Liver (tissue), 3 donors: ENCODE measurements around the gene ZNF143.

ENCODE experiments used
- EGR1 ChIP-seq, 2 donors: IDR thresholded peaks; 2 replicates each; pipeline ENCODE4 v1.6.1; 2016 to 2018; ENCODE audit warnings: antibody characterized with exemption in 2 of 2, low read depth in 2 of 2
- GABPA ChIP-seq, 2 donors: IDR thresholded peaks in 1 of 2; conservative IDR thresholded peaks in 1 of 2; 2 replicates each; pipeline ENCODE4 v1.6.1; 2016; ENCODE audit warnings: antibody characterized with exemption in 2 of 2, mild to moderate bottlenecking in 1 of 2, moderate library complexity in 1 of 2
- JUND ChIP-seq, 2 donors: IDR thresholded peaks; 2 replicates each; pipeline ENCODE4 v1.6.1; 2016; ENCODE audit warnings: antibody characterized with exemption in 2 of 2
- TAF1 ChIP-seq: conservative IDR thresholded peaks from 2 replicates; pipeline ENCODE4 v1.6.1; 2016; ENCODE audit warnings: antibody characterized with exemption, mild to moderate bottlenecking
- YY1 ChIP-seq: IDR thresholded peaks from 2 replicates; pipeline ENCODE4 v1.6.1; 2016; ENCODE audit warnings: antibody characterized with exemption, mild to moderate bottlenecking
- TF ChIP-seq, protein P1 (sequence below): fragments of 150-350 bp; IDR thresholded peaks from 2 replicates; pipeline ENCODE4 v1.5.1; 2017; ENCODE audit warnings: improper control_type of control experiment, low read depth, low read length; ENCODE audit not compliant: missing input control
- donor health status: healthy.
- donor health status: healthy.

GRCh38 chr11:9446230-9446629 is 14.6 kb upstream of the ZNF143 start:
- TF ChIP-seq GABPA (IDR thresholded peaks at IDR 0.05 in 1 of 2, conservative IDR thresholded peaks at IDR 0.05 in 1 of 2), result no peak
- TF ChIP-seq EGR1 (IDR thresholded peaks at IDR 0.05; ENCODE audit: low read depth in 2 of 2), result no peak
- TF ChIP-seq, protein P1, sequence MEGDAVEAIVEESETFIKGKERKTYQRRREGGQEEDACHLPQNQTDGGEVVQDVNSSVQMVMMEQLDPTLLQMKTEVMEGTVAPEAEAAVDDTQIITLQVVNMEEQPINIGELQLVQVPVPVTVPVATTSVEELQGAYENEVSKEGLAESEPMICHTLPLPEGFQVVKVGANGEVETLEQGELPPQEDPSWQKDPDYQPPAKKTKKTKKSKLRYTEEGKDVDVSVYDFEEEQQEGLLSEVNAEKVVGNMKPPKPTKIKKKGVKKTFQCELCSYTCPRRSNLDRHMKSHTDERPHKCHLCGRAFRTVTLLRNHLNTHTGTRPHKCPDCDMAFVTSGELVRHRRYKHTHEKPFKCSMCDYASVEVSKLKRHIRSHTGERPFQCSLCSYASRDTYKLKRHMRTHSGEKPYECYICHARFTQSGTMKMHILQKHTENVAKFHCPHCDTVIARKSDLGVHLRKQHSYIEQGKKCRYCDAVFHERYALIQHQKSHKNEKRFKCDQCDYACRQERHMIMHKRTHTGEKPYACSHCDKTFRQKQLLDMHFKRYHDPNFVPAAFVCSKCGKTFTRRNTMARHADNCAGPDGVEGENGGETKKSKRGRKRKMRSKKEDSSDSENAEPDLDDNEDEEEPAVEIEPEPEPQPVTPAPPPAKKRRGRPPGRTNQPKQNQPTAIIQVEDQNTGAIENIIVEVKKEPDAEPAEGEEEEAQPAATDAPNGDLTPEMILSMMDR, result no peak
- TF ChIP-seq TAF1, result no peak
- no peak for TF ChIP-seq YY1
- no peak for TF ChIP-seq JUND (IDR thresholded peaks at IDR 0.05)
